ENCODE measurements around the gene CD74. TPM values are rescaled to one million over a fixed set of nuclear protein-coding genes. Genes with fewer than 3 reads are reported as not detected.

The CD74 gene
- total and polyA plus RNA-seq, 10 of the 15 experiments (the other 5 are each of a cell fraction or from before 2014, with no cell fraction given), result 1,387 to 11,063 (median 3,922) TPM

DNA sequence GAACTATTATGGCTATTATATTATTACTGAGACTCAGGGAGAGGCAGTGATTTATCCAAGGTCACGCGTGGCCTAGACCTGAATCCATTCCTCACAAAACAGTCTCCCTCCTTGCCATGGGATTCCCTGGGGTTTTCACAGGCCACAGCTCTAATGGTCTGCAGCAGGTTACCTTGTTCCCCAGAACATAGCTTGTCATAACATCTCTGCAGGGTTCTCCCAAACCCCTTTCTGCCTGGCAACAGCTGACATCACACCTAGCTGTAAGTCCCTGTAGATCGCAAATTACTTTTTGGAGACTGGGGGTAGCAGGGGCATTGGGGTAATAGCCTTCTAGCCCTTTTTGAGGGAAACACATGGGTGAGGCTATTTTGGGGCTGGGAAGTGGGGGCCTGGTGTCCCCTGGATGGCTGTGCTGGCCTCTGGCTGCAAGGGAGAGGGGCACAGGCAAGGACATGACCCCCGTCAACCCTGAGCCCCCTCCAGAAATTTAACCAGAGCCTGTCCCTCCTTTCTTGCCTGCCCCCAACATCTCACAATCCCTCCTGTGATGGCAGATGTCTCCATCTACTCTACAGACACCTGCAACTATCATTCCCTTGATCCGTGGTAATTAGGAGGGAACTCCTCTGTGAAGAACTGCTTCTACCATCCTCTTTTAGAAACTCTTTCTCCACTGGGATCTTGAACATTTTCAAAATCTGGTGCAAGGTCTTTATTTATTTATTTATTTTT lies 1.3 kb downstream of the CD74 start (continued):
- TF ChIP-seq, protein P1, sequence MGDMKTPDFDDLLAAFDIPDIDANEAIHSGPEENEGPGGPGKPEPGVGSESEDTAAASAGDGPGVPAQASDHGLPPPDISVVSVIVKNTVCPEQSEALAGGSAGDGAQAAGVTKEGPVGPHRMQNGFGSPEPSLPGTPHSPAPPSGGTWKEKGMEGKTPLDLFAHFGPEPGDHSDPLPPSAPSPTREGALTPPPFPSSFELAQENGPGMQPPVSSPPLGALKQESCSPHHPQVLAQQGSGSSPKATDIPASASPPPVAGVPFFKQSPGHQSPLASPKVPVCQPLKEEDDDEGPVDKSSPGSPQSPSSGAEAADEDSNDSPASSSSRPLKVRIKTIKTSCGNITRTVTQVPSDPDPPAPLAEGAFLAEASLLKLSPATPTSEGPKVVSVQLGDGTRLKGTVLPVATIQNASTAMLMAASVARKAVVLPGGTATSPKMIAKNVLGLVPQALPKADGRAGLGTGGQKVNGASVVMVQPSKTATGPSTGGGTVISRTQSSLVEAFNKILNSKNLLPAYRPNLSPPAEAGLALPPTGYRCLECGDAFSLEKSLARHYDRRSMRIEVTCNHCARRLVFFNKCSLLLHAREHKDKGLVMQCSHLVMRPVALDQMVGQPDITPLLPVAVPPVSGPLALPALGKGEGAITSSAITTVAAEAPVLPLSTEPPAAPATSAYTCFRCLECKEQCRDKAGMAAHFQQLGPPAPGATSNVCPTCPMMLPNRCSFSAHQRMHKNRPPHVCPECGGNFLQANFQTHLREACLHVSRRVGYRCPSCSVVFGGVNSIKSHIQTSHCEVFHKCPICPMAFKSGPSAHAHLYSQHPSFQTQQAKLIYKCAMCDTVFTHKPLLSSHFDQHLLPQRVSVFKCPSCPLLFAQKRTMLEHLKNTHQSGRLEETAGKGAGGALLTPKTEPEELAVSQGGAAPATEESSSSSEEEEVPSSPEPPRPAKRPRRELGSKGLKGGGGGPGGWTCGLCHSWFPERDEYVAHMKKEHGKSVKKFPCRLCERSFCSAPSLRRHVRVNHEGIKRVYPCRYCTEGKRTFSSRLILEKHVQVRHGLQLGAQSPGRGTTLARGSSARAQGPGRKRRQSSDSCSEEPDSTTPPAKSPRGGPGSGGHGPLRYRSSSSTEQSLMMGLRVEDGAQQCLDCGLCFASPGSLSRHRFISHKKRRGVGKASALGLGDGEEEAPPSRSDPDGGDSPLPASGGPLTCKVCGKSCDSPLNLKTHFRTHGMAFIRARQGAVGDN (IDR thresholded peaks at IDR 0.05), result peak; percentile 69; the same call in 1 of the 2 replicates
- TF ChIP-seq, protein P2, sequence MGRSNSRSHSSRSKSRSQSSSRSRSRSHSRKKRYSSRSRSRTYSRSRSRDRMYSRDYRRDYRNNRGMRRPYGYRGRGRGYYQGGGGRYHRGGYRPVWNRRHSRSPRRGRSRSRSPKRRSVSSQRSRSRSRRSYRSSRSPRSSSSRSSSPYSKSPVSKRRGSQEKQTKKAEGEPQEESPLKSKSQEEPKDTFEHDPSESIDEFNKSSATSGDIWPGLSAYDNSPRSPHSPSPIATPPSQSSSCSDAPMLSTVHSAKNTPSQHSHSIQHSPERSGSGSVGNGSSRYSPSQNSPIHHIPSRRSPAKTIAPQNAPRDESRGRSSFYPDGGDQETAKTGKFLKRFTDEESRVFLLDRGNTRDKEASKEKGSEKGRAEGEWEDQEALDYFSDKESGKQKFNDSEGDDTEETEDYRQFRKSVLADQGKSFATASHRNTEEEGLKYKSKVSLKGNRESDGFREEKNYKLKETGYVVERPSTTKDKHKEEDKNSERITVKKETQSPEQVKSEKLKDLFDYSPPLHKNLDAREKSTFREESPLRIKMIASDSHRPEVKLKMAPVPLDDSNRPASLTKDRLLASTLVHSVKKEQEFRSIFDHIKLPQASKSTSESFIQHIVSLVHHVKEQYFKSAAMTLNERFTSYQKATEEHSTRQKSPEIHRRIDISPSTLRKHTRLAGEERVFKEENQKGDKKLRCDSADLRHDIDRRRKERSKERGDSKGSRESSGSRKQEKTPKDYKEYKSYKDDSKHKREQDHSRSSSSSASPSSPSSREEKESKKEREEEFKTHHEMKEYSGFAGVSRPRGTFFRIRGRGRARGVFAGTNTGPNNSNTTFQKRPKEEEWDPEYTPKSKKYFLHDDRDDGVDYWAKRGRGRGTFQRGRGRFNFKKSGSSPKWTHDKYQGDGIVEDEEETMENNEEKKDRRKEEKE (IDR thresholded peaks at IDR 0.05), result peak; percentile 63
- TF ChIP-seq MXI1 (IDR thresholded peaks at IDR 0.05; ENCODE audit: low read depth, low read length), result peak; percentile 88

Measured in GM12878 (cell line).